ENCODE measurements around the gene HACL1.
"Not testable (repeated sequence)": the region's sequence is repeated elsewhere in the genome, so short reads cannot be mapped to it uniquely, and the experiment has no call there.

The HACL1 gene

DNA sequence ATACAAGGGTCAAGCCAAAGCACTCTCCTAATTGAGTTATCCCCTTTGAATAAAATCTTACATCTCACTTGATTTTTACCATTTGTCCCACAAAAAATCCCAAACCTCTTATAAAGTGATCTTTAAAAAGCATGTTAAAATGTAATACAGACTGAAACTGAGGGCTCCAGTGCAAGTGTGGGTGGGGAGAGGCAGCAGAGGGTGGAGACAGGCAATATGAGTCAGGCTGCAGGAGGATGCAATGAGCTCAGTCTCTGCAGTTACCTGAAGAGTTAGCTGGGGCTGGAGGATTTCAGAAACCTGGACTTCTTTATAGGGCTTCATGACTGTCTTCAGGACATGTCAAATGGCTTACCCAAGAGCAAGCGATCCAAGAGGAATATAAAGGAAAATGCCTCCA is 65.6 kb downstream of the HACL1 start:
- Histone ChIP-seq H2AK5ac (ENCODE audit: low read length) (no peak overlapping the region), H3K27me3 (ENCODE audit: insufficient read depth, low read length) (no peaks in the 10 kb centered on the region), H3K79me2 (ENCODE audit: control insufficient read depth, insufficient read depth, low read length, poor library complexity) (no peaks in the 10 kb centered on the region), H2BK5ac (ENCODE audit: low read depth, low read length, poor library complexity) (no peak overlapping the region), H3K36me3 (ENCODE audit: control insufficient read depth in 1 of 2, insufficient read depth in 2 of 2, low read length in 2 of 2) (no peaks in the 10 kb centered on the region), H3K4me2 (ENCODE audit: low read length) (no peak overlapping the region), H3K27ac (ENCODE audit: low read depth, low read length) (no peak overlapping the region), H4K91ac (ENCODE audit: low read depth, low read length) (no peak overlapping the region), H3K18ac (ENCODE audit: low read length) (no peak overlapping the region), H3K23ac (ENCODE audit: low read length) (no peak overlapping the region), H3K4me3 (ENCODE audit: low read depth, low read length) (no peak overlapping the region), H3K4ac (ENCODE audit: low read depth, low read length) (no peak overlapping the region), H3K9ac (ENCODE audit: low read length) (no peak overlapping the region), H3K79me1 (ENCODE audit: low read length) (no peaks in the 10 kb centered on the region), H3K14ac (ENCODE audit: low read length) (no peak overlapping the region), H2BK120ac (ENCODE audit: insufficient read depth, low read length, poor library complexity) (no peak overlapping the region), H3K4me1 (ENCODE audit: control insufficient read depth in 1 of 2, insufficient read depth in 2 of 2, low read length in 2 of 2) (peaks cover 2 to 6% of the 10 kb centered on the region in 2 experiments), H4K12ac (ENCODE audit: low read depth, low read length) (no peak overlapping the region), H3K9me3 (ENCODE audit: insufficient read depth, low read depth, low read length) (no peaks in the 10 kb centered on the region), H2BK12ac (ENCODE audit: low read length) (no peak overlapping the region), H4K8ac (ENCODE audit: low read depth, low read length) (no peak overlapping the region), H2AFZ (ENCODE audit: insufficient read depth, low read length, poor library complexity) (no peak overlapping the region)
- WGBS (ENCODE audit: extremely low coverage, insufficient coverage, insufficient read length): no CpG with 5 or more reads among the region's 1 CpG
- DNase-seq: peak in 1 of 2 donors; percentile 31

DNA sequence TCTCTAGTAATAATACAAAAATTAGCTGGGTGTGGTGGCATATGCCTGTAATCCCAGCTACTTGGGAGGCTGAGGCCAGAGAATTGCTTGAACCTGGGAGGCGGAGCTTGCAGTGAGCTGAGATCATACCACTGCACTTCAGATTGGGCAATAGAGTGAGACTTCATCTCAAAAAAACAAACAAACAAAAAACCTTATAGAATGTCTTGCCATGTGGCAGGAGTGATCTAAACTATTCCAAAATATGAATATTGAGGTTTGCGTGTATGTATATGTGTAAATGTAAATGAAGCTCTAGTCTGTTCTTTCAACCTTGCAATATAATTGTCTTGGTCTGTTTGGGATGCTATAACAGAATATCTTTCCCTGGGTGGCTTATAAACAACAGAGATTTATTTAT is 68.8 kb downstream of the HACL1 start:
- not testable (repeated sequence) for H3K4ac ChIP-seq (ENCODE audit: low read depth, low read length); H2BK120ac ChIP-seq (ENCODE audit: insufficient read depth, low read length, poor library complexity); H3K4me1 ChIP-seq (ENCODE audit: control insufficient read depth in 1 of 2, insufficient read depth in 2 of 2, low read length in 2 of 2); H3K18ac ChIP-seq (ENCODE audit: low read length); H3K23ac ChIP-seq (ENCODE audit: low read length); H3K79me1 ChIP-seq (ENCODE audit: low read length); H2BK5ac ChIP-seq (ENCODE audit: low read depth, low read length, poor library complexity); H4K91ac ChIP-seq (ENCODE audit: low read depth, low read length); H3K14ac ChIP-seq (ENCODE audit: low read length); H3K36me3 ChIP-seq (ENCODE audit: control insufficient read depth in 1 of 2, insufficient read depth in 2 of 2, low read length in 2 of 2); H3K4me2 ChIP-seq (ENCODE audit: low read length); H3K9me3 ChIP-seq (ENCODE audit: insufficient read depth, low read depth, low read length); H3K4me3 ChIP-seq (ENCODE audit: low read depth, low read length); H3K27ac ChIP-seq (ENCODE audit: low read depth, low read length); H4K12ac ChIP-seq (ENCODE audit: low read depth, low read length); H2AK5ac ChIP-seq (ENCODE audit: low read length); H4K8ac ChIP-seq (ENCODE audit: low read depth, low read length); DNase-seq; H2BK12ac ChIP-seq (ENCODE audit: low read length); H3K9ac ChIP-seq (ENCODE audit: low read length); H2AFZ ChIP-seq (ENCODE audit: insufficient read depth, low read length, poor library complexity); H3K79me2 ChIP-seq (ENCODE audit: control insufficient read depth, insufficient read depth, low read length, poor library complexity); H3K27me3 ChIP-seq (ENCODE audit: insufficient read depth, low read length)
- no CpG with 5 or more reads among the region's 2 CpGs for WGBS (ENCODE audit: extremely low coverage, insufficient coverage, insufficient read length)

DNA sequence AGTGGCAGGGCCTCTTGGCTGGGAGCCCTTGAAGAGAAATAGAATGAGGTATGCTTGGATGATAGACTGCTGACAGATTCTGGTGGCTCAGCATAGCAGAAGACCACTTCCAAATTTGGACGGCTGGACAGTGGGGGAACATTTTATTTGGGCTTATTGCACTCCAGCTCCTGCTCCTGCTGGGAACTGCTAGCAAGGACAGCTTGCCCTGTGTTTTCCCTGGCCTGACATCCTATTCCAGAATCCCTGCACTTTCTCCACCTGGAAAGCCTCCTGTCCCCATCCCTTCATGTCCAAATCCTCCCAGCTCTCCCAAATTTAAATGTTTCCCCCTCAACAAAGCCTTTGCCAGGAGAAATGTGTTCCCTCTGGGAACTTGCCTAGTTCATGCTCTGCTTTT is 70.0 kb downstream of the HACL1 start:
- Histone ChIP-seq H3K4me3 (ENCODE audit: low read depth, low read length) (no peak overlapping the region), H3K9ac (ENCODE audit: low read length) (no peak overlapping the region), H3K27me3 (ENCODE audit: insufficient read depth, low read length) (peaks cover 2% of the 10 kb centered on the region), H2AFZ (ENCODE audit: insufficient read depth, low read length, poor library complexity) (no peak overlapping the region), H3K4ac (ENCODE audit: low read depth, low read length) (no peak overlapping the region), H4K91ac (ENCODE audit: low read depth, low read length) (no peak overlapping the region), H3K18ac (ENCODE audit: low read length) (no peak overlapping the region), H4K8ac (ENCODE audit: low read depth, low read length) (no peak overlapping the region), H2AK5ac (ENCODE audit: low read length) (no peak overlapping the region), H3K79me2 (ENCODE audit: control insufficient read depth, insufficient read depth, low read length, poor library complexity) (no peaks in the 10 kb centered on the region), H4K12ac (ENCODE audit: low read depth, low read length) (no peak overlapping the region), H3K4me1 (ENCODE audit: control insufficient read depth in 1 of 2, insufficient read depth in 2 of 2, low read length in 2 of 2) (peaks cover 2 to 6% of the 10 kb centered on the region in 2 experiments), H2BK12ac (ENCODE audit: low read length) (no peak overlapping the region), H2BK120ac (ENCODE audit: insufficient read depth, low read length, poor library complexity) (no peak overlapping the region), H3K36me3 (ENCODE audit: control insufficient read depth in 1 of 2, insufficient read depth in 2 of 2, low read length in 2 of 2) (no peaks in the 10 kb centered on the region), H3K4me2 (ENCODE audit: low read length) (no peak overlapping the region), H3K79me1 (ENCODE audit: low read length) (no peaks in the 10 kb centered on the region), H3K27ac (ENCODE audit: low read depth, low read length) (no peak overlapping the region), H2BK5ac (ENCODE audit: low read depth, low read length, poor library complexity) (no peak overlapping the region), H3K9me3 (ENCODE audit: insufficient read depth, low read depth, low read length) (no peaks in the 10 kb centered on the region), H3K14ac (ENCODE audit: low read length) (no peak overlapping the region), H3K23ac (ENCODE audit: low read length) (no peak overlapping the region)
- no peak for DNase-seq
- no CpG with 5 or more reads among the region's 1 CpG for WGBS (ENCODE audit: extremely low coverage, insufficient coverage, insufficient read length)

DNA sequence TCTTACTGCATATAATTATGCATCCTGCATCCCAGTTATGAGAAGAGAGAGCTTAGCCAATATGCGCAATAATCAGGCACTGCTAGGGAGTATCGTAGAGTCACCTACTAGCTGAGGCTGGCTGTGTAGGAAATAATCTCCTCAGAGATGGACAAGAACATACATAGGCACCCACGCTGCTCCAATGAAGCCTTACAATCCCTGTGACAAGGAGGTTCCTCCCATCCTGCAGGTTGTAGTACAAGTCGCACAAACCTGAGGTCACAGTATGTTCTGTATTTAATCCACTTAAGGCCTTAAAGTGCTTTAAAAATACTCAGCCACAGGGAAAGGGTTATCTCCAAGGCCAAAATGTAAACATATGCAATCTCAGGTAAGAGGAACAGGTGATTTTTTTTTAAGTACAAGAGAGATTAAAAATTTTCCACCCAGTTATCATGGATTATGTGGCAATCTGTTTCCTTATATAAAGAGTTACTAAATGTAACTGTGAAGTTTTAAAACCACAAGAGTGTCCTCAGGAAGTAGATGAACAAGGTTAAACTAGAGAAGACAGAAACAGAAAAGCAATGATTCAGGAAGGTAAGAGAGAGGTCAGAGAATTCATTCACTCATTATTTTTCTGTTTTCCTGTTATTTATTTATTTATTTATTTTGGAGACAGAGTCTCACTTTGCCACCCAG is 72.4 kb downstream of the HACL1 start:
- no peak overlapping the region for H3K14ac ChIP-seq (ENCODE audit: low read length)
- no peak overlapping the region for H2AFZ ChIP-seq (ENCODE audit: insufficient read depth, low read length, poor library complexity)
- no peak overlapping the region for H3K4ac ChIP-seq (ENCODE audit: low read depth, low read length)
- WGBS (ENCODE audit: extremely low coverage, insufficient coverage, insufficient read length): no CpG with 5 or more reads among the region's 4 CpGs
- H4K8ac ChIP-seq (ENCODE audit: low read depth, low read length): no peak overlapping the region
- no peak overlapping the region for H4K12ac ChIP-seq (ENCODE audit: low read depth, low read length)
- H3K79me1 ChIP-seq (ENCODE audit: low read length): no peaks in the 10 kb centered on the region
- no peak overlapping the region for H3K4me2 ChIP-seq (ENCODE audit: low read length)
- H3K4me3 ChIP-seq (ENCODE audit: low read depth, low read length): no peak overlapping the region
- no peak for DNase-seq
- no peaks in the 10 kb centered on the region for H3K79me2 ChIP-seq (ENCODE audit: control insufficient read depth, insufficient read depth, low read length, poor library complexity)
- H3K9me3 ChIP-seq (ENCODE audit: insufficient read depth, low read depth, low read length): no peaks in the 10 kb centered on the region
- H3K18ac ChIP-seq (ENCODE audit: low read length): no peak overlapping the region
- no peak overlapping the region for H3K27ac ChIP-seq (ENCODE audit: low read depth, low read length)
- H3K36me3 ChIP-seq (ENCODE audit: control insufficient read depth in 1 of 2, insufficient read depth in 2 of 2, low read length in 2 of 2): no peaks in the 10 kb centered on the region
- H2BK12ac ChIP-seq (ENCODE audit: low read length): no peak overlapping the region
- no peak overlapping the region for H2BK5ac ChIP-seq (ENCODE audit: low read depth, low read length, poor library complexity)
- no peak overlapping the region for H2BK120ac ChIP-seq (ENCODE audit: insufficient read depth, low read length, poor library complexity)
- H3K23ac ChIP-seq (ENCODE audit: low read length): no peak overlapping the region
- no peak overlapping the region for H4K91ac ChIP-seq (ENCODE audit: low read depth, low read length)
- peaks cover 0 to 6% of the 10 kb centered on the region in 2 experiments for H3K4me1 ChIP-seq (ENCODE audit: control insufficient read depth in 1 of 2, insufficient read depth in 2 of 2, low read length in 2 of 2)
- H3K27me3 ChIP-seq (ENCODE audit: insufficient read depth, low read length): peaks cover 2% of the 10 kb centered on the region
- H2AK5ac ChIP-seq (ENCODE audit: low read length): no peak overlapping the region
- no peak overlapping the region for H3K9ac ChIP-seq (ENCODE audit: low read length)

Measured in trophoblast cell (in vitro differentiated cells and primary cell).